Lower leg skin (tissue), 4 donors: Measurements from ENCODE around the gene LRRC43. TPM values are rescaled to one million over a fixed set of nuclear protein-coding genes. Genes with fewer than 3 reads are reported as not detected.

Experiments
- DNase-seq, 2 donors: peaks; one replicate each; pipeline ENCODE4 v3.0.0-alpha.2; 2019; ENCODE audit warnings: low spot score in 2 of 2
- H3K4me3 ChIP-seq: fragments of 200-600 bp; sonication (generic); 2 replicates; pipeline ENCODE4 v1.5.1; 2017; ENCODE audit warnings: mild to moderate bottlenecking, low read depth; ENCODE audit not compliant: poor library complexity, severe bottlenecking
- POLR2A ChIP-seq, 2 donors: fragments of 450-650 bp; IDR thresholded peaks; one replicate each; pipeline ENCODE4 v1.6.1; 2016 to 2017; ENCODE audit warnings: antibody characterized with exemption in 2 of 2, mild to moderate bottlenecking in 1 of 2, moderate library complexity in 1 of 2
- WGBS, 2 donors: methylation state at CpG; one replicate each; pipeline ENCODE4 v1.1.5; 2018; 5-methylcytosine and 5-hydroxymethylcytosine counted together
- intact Hi-C: fragments of 100-400 bp; cut with DNase I; formaldehyde crosslinking; loops from one replicate; pipeline ENCODE4 v1.15.0; 2023; ENCODE audit warnings: low total_unique reads
- total RNA-seq, 4 donors: library from RNA; depleted of rRNA; stranded (reverse); fragments of >200 nt; gene quantifications; one replicate each; pipeline ENCODE4 v1.1.0, GENCODE V29; 2016
- TF ChIP-seq, protein P1 (sequence below), 3 donors: fragments of 450-650 bp; IDR thresholded peaks; one replicate each; pipeline ENCODE4 v1.5.1; 2016; ENCODE audit warnings: antibody characterized with exemption in 3 of 3, mild to moderate bottlenecking in 3 of 3, moderate library complexity in 2 of 3

LRRC43 gene, protein sequence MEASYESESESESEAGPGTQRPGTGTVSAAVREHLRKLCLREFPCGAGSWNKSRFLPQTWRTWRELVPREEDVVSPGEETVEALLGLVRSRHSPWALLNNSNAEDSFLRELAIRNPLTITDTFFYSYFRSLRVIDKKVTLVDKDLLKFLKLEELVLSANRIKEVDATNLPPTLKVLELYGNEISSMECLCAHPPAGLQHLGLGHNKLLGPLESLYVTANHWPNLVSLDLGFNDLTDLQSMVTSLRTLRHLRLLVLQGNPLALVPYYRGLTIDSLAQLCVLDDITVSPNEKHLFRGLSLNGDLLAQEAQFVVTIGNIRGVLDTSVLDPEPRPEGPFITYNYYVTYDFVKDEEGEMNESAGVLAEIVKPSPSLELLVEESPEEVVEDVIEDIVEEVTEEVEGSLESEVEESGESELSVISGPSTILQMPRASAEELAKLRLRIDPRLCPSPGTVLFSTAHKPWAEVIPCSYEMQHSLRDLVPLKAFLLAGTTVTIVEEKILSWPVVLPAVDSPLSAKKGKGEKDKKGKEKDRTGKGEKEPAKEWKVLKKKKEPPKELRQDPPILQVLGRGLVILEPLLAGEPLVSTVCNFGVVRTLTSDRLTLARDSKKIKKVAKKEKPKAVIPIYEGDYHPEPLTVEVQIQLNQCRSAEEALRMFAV
- total RNA-seq: 1 to 10 TPM in 2 of 4 donors, not detected in 2; 1.2 to 2.3 TPM

DNA sequence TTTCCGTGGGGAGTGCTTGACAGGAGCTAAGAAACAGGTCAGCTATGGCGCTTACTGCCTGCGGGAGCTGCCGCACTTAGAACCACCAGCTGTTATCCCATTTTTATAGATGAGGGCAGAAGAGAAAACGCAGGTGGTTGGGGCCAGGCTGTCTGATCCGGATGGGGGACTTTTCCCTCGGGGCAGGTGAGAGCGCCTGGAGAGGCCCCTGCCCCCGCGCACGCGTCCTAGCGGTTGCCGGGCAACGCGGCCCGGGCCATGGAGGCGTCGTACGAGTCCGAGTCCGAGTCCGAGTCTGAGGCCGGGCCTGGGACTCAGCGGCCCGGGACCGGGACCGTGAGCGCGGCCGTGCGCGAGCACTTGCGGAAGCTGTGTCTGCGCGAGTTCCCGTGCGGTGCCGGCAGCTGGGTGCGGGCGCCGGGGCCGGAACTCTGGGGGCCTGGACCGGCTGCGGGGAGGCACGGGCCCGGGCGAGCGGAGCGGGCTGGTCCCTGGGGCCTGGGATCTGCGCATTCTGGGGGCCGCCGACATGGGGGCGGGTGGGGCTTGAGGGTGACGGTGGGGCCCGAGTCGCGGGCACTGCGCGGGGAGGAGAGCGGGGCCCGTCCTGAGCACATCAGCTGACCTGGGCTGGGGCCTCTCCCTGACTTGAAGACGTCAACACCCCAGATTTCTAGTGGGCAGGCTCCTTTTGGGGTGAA lies at the start of gene LRRC43:
LRRC43 (plus strand) TSS at position 237 of the 701 bp plus-strand sequence; CDS start at position 259, 22 bp downstream.
- DNase-seq: no peak
- intact Hi-C loops: no loop called here

DNA sequence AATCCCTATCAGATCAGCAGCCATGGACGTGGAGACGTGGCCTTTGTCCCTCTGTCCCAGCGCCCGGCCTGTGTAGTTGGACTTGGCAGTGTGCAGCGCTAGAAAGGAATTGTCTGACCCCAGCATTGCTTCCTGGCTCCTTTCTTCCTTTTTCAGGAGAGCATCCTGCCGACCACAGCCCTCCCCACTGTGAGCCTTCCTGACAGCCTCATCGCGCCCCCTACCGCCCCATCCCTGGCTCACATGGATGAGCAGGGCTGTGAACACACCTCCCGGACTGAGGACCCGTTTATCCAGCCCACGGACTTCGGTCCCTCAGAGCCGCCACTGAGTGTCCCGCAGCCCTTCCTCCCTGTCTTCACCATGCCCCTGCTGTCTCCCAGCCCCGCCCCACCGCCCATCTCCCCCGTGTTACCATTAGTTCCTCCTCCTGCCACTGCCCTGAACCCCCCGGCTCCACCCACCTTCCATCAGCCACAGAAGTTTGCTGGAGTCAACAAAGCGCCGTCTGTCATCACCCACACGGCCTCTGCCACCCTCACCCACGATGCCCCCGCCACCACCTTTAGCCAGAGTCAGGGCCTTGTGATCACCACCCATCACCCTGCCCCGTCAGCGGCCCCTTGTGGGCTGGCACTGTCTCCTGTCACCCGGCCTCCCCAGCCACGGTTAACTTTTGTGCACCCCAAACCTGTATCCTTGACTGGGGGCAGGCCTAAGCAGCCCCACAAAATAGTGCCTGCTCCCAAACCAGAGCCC lies 49.6 kb upstream of the LRRC43 start:
- 84 to 85% methylated on average over 28 of the region's 28 CpGs for WGBS, 2 donors
- intact Hi-C loops: no loop called here
- DNase-seq: no peak
- H3K4me3 ChIP-seq: no peak overlapping the region
- TF ChIP-seq POLR2A (IDR thresholded peaks at IDR 0.05): no peak
- TF ChIP-seq, protein P1, sequence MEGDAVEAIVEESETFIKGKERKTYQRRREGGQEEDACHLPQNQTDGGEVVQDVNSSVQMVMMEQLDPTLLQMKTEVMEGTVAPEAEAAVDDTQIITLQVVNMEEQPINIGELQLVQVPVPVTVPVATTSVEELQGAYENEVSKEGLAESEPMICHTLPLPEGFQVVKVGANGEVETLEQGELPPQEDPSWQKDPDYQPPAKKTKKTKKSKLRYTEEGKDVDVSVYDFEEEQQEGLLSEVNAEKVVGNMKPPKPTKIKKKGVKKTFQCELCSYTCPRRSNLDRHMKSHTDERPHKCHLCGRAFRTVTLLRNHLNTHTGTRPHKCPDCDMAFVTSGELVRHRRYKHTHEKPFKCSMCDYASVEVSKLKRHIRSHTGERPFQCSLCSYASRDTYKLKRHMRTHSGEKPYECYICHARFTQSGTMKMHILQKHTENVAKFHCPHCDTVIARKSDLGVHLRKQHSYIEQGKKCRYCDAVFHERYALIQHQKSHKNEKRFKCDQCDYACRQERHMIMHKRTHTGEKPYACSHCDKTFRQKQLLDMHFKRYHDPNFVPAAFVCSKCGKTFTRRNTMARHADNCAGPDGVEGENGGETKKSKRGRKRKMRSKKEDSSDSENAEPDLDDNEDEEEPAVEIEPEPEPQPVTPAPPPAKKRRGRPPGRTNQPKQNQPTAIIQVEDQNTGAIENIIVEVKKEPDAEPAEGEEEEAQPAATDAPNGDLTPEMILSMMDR (IDR thresholded peaks at IDR 0.05): no peak

More for the DNA sequence above, at the start of gene LRRC43:
- TF ChIP-seq POLR2A (IDR thresholded peaks at IDR 0.05): no peak
- TF ChIP-seq, protein P1 (IDR thresholded peaks at IDR 0.05): no peak
- peak within 1 kb of the TSS; percentile 15 for H3K4me3 ChIP-seq
- WGBS, 2 donors: 4 to 7% methylated on average over 15 to 29 of the region's 63 CpGs

DNA sequence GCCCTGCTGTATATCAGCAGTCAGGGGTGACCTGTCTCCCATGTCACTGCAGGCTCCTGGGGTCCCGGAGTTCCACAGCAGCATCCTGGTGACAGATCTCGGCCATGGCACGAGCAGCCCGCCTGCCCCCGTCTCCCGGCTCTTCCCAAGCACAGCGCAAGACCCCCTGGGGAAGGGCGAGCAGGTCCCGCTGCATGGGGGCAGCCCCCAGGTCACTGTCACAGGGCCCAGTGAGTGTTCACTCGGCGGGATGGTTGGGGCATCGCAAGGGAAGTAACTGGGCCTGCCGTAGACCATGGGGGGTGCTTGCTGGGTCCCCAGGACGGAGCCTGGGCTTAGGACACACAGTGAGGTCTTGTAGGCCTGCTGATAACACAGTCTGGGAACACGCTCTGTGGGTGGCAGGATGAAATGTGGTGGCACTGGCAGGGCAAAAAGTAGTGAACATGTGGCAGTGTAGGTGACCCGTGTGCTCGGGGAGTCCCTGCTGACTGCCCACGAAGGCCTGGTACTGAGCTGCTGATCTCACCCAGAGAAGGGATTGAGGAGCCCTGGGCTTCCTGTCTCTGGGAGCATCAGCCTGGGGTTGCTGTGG lies 47.4 kb upstream of the LRRC43 start:
- H3K4me3 ChIP-seq: no peak overlapping the region
- intact Hi-C loops: no loop called here
- no peak for DNase-seq
- 92 to 93% methylated on average over 8 to 17 of the region's 18 CpGs for WGBS, 2 donors
- TF ChIP-seq POLR2A (IDR thresholded peaks at IDR 0.05): no peak
- TF ChIP-seq, protein P1 (IDR thresholded peaks at IDR 0.05): no peak

DNA sequence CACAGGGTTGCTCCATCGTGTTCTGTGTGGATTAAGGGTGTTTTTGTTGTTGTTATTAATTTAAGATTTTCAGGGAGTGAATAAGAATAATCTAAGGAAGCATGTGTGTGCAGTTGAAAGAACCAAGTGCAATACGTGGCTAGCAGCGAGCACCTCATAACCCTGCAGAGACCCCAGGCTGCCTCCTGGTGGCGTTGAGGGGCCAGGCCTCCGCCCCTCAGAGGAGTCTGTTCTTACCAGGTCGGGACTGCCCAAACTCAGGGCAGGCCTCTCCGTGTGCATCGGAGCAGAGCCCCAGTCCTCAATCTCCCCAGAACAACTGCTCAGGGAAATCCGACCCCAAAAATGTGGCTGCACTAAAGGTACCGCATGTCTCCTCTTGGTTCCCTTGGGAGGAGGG lies 45.7 kb upstream of the LRRC43 start:
- intact Hi-C loops: no loop called here
- WGBS, 2 donors: 69 to 72% methylated on average over 10 of the region's 10 CpGs

More for the DNA sequence above, 45.7 kb upstream of the LRRC43 start:
- TF ChIP-seq, protein P1 (IDR thresholded peaks at IDR 0.05): no peak
- TF ChIP-seq POLR2A (IDR thresholded peaks at IDR 0.05): no peak
- DNase-seq: no peak
- no peak overlapping the region for H3K4me3 ChIP-seq
